HG02610 (cell line): ENCODE results near the gene RASA2.
"Not testable (repeated sequence)": the region's sequence is repeated elsewhere in the genome, so short reads cannot be mapped to it uniquely, and the experiment has no call there.

Experiments
- ATAC-seq: cut with Tn5 transposase; IDR thresholded peaks from one replicate; pipeline ENCODE4 v1.9.1; 2021; ENCODE audit warnings: mild to moderate bottlenecking, moderate library complexity; ENCODE audit not compliant: unreplicated experiment

RASA2 gene

GRCh38 chr3:141455603-141456300 is 31.1 kb upstream of the RASA2 start:
- no peak for ATAC-seq

GRCh38 chr3:141456301-141456625 is 30.6 kb upstream of the RASA2 start:
- ATAC-seq = no peak

DNA sequence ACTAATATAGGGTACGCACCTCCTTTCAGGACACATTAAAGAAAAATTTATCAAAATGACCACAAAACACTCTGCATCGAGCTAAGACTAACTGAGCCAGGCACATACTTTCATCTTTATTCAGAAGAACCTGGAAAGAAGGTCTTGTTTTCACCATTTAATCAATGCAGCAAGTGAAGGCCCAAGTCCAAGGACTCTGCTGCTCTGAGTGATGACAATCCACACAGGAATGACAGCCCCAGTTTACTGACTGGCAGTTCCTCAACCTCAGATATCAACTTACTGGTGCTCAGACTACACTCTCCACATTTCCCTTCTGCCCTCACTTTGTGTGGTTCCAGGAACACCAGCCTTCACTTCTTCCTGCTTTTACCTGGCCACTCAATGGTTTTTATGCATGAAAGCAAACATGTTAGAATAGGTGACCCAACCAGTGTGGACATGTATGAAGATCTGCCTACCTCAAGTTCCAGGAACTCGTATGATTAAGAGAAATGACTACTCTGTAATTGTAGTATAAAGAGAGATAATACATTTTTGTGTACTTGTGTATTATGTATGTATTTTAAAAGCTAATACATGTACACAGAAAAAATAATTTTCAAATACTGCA is 29.1 kb upstream of the RASA2 start:
- ATAC-seq = no peak

GRCh38 chr3:141459008-141459407 is 27.8 kb upstream of the RASA2 start:
- ATAC-seq = no peak

DNA sequence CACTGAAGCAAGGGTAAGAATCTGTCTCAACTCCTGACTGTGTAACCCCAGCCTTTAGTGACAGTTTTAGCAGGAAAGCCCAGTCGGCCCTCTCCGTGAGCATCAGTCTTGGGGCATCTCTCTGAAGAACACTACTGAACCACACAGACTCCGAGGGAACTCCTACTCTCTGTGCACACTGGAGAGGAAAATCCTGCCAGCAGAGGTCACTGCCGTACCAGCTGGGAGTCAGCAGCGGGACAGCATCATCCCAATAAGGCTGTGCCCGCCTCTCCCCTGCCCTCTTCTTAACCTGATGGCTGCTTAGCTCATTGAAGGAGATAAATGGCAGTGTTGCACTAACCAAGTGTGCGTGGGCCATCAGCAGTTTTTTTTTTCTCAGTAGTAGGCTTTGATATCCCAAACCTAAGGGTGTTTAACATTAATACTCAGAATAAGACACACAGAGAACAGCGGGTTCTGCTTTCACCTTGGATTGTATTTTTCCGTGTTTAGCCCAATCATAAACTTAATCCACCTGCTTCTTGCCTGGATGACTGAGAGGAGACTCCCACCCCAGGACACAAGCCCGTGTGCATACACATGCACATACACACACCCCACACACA is 26.6 kb upstream of the RASA2 start:
- peak; percentile 86 for ATAC-seq

- no peak for ATAC-seq
These were observed 24.5 kb upstream of the RASA2 start for GRCh38 chr3:141462176-141462859.

GRCh38 chr3:141465221-141465620 is 21.6 kb upstream of the RASA2 start:
- no peak for ATAC-seq

DNA sequence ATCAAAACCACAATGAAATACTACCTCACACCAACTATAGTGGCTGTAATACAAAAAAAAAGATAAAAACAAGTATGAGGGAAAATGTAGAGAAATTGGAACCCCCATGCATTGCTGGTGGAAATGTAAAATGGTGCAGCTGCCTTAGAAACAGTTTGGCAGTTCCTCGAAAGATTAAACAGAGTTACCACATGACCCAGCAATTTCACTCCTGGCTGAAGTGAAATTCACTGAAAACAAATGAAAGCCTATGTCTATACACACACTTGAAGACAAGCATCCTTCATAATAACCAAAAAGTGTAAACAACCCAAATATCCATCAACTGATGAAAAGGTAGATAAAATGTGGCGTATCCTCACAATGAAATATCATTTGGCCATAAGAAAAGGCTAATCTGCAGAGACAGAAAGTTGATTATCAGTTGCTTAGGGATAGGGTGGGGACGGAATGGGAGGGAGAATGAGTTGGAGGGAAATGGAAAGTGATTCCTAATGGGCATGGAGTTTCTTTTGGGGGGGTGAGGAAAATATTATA is 20.1 kb upstream of the RASA2 start:
- no peak for ATAC-seq

DNA sequence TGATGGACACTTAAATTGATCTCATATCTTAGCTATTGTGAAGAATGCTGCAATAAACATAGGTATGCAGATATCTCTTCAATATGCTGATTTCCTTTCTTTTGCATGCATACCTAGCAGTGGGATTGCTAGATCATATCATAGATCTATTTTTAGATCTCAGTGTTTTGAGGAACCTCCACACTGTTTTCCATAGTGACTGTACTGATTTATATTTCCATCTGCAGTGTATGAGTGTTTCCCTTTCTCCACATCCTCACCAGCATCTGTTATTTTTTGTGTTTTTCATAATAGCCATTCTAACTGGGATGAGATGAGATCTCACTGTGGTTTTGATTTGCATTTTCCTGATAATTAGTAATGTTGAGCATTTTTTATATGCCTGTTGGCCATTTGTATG is 17.1 kb upstream of the RASA2 start:
- ATAC-seq = no peak

- no peak for ATAC-seq
These were observed 15.7 kb upstream of the RASA2 start for GRCh38 chr3:141471160-141471559.

DNA sequence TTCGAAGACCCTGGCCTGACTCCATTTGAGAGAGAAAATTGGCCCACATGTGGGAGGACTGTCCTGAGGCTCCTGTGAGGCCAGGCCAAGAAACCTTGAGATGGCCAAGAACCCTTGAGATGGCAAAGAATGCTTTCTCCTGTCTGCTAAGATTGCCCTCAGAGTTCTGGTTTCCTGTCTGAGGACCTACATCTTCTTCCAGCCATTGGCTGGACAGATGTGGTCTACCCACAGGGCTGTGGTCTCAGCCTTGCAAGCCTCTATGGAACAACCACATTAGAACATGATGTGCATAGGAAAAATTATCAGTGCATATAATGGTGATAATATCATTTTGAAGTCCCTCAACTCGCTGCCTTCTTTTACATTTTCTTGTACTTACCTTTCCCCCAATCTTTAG is 10.8 kb upstream of the RASA2 start:
- ATAC-seq = no peak

DNA sequence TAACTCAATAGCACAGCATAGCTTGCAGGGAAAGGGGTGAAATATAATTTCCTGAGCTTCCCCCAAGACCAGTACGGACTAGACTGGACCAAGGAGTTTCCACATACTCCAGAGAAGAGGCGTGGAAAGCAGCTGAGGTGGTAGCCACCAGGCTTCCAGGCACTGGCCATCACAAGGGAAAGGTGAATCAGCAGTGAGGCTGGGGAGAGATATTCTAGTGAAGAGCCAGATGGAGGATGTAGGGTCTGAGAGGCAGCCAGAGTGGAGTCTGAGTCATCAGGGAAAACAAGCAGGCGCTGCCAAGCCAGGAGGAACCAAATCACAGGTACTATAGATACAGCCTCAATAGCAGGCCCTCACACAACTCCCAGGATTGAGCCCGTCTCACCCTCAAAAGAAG is 9.6 kb upstream of the RASA2 start:
- ATAC-seq = no peak

DNA sequence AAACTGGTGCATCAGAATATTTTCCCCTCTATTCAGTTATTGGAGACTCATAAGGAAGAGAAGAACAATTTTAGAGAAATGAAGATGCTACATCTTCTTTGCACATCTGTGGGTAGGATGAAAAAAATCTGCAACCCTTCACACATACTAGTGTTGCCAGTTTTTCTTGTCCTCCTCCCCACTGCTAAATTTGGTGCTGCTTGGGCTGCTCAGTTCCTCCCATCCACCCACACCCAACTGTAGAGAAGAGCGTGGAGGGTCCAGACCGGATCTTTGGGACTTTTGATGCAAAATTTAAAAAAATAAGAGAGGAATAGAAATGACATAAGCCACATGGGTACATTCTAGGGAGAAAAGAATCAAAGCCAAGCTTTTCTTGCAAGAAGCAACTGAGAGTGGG is 8.7 kb upstream of the RASA2 start:
- no peak for ATAC-seq

DNA sequence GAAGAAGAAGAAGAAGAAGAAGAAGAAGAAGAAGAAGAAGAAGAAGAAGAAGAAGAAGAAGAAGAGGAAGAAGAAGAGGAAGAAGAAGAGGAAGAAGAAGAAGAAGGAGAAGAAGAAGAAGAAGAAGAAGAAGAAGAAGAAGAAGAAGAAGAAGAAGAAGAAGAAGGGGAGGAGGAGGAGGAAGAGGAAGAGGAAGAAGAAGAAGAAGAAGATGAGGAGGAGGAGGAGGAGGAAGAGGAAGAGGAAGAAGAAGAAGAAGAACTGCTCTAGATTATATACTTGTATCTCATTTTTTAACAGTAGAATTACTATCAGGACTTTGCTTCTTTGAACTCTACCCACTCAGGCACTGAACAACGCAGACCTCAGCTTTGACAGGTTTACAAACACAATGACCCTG is 8.0 kb upstream of the RASA2 start:
- ATAC-seq = not testable (repeated sequence)

DNA sequence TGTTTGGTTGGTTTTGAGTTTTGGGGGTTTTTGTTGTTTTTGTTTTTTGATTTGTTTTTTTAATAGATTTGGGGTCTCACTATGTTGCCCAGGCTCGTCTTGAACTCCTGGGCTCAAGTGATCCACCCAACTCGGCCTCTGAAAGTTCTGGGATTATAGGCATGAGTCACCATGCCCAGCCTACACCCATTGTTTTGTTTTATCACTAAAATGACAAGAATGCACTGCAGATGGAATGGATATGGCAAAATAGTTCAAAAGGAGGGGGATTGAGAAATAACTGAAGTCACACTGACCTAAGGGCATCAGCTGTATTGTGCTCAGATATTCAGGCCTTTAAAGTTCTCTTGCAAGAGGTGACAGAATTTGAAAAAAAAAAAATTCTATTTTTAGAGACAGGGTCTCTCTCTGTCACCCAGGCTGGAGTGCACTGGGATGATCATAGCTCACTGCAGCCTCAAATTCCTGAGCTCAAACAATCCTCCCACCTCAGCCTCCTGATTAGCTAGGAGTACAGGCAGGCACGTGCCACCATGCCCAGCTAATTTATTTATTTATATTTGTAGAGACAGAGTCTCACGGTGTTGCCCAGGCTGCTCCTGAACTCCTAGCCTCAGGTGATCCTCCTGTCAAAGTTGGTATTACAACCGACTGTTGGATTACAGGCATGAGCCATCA is 4.4 kb upstream of the RASA2 start:
- no peak for ATAC-seq

GRCh38 chr3:141484701-141485287 is 2.0 kb upstream of the RASA2 start:
- ATAC-seq = no peak

- no peak for ATAC-seq
These were observed 959 bp upstream of the RASA2 start for GRCh38 chr3:141485641-141486495.

DNA sequence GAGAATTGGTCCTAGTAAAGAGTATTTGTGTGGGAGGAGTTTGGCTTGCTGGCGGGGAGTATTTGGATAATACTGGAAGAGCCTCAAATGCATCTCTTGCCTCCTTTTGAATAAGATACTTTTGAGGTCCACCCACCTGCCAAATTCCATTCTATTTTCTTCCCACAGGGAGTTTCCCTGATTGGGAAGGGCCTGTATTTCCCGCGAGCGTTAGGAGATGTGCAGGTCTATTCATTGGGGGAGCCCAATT is 406 bp upstream of the RASA2 start:
- no peak for ATAC-seq

DNA sequence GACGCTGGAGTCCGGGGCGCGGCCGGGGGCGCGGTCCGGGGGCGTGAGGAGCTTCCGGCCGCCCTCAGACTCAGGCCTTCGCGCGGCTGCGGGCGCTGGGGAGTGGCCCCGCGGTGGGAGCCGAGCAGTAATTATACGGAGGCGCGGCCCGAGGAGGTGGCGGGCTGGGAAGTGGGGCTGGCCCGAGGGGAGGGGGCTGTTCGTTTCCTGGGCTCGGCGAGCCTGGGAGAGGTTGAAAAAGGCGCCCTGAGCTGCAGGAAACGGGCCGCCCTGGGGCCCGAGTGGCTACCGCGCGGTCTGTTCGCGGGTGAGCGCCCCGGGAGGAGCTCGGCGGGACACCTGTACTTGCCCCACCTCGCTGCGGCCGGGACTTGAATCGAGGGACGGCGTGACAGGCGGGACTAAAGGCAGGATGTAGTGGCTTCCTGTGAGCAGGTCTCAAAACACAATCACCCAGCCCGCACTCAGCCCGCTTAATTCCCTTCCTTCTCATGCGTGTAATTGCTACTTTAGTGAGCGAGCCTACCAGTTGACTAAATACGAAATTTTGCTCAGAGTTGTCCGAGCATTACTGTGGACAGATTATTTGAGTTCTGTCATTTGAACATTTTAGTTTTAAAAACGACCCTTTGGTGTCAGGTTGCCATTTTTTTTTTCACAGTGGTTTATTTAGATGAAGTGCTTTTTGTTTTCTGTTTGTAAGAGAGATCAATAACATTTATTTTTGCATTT is 860 bp downstream of the RASA2 start:
- peak; percentile 79 for ATAC-seq

- ATAC-seq = peak; percentile 18
These were observed 2.4 kb downstream of the RASA2 start for GRCh38 chr3:141489203-141489602.
